Mesothelial cell of epicardium (in vitro differentiated cells): Measurements from ENCODE around the gene CISTR. TPM values are rescaled to one million over a fixed set of nuclear protein-coding genes. Genes with fewer than 3 reads are reported as not detected.

Experiments
- DNase-seq, 2 experiments: peaks; one replicate each; pipeline ENCODE4 v3.0.0; 2021; ENCODE audit warnings: low spot score in 2 of 2; ENCODE audit not compliant: unreplicated experiment in 2 of 2
- H3K27ac Mint-ChIP-seq: 2 replicates; pipeline ENCODE4 v1.8.0; 2021; ENCODE audit warnings: mixed read lengths
- H3K27me3 Mint-ChIP-seq: 2 replicates; pipeline ENCODE4 v1.8.0; 2021; ENCODE audit warnings: low read depth, mixed read lengths
- H3K36me3 Mint-ChIP-seq: 2 replicates; pipeline ENCODE4 v1.8.0; 2021; ENCODE audit warnings: mixed read lengths
- H3K4me1 Mint-ChIP-seq: 2 replicates; pipeline ENCODE4 v1.8.0; 2021; ENCODE audit warnings: mixed read lengths
- H3K4me3 Mint-ChIP-seq: 2 replicates; pipeline ENCODE4 v1.8.0; 2021; ENCODE audit warnings: mild to moderate bottlenecking, moderate library complexity, mixed read lengths
- H3K9me3 Mint-ChIP-seq: 2 replicates; pipeline ENCODE4 v1.8.0; 2021; ENCODE audit warnings: mixed read lengths
- CTCF ChIP-seq: fragments of 200-600 bp; sonication (generic); IDR thresholded peaks from one replicate; pipeline ENCODE4 v1.5.0; 2021; ENCODE audit warnings: antibody characterized with exemption; ENCODE audit not compliant: unreplicated experiment
- total RNA-seq: library from RNA; stranded (reverse); gene quantifications from 3 replicates; pipeline ENCODE4 v1.2.1, GENCODE V29; 2021

Gene CISTR
- total RNA-seq, 1 donor from 2014 or later = not detected

- no peaks in the 10 kb centered on the region for H3K36me3 Mint-ChIP-seq
- no peak for DNase-seq
- no peak overlapping the region for H3K27ac Mint-ChIP-seq
- H3K4me3 Mint-ChIP-seq = no peak overlapping the region
- peaks cover 9% of the 10 kb centered on the region for H3K4me1 Mint-ChIP-seq
- peaks cover 89% of the 10 kb centered on the region for H3K27me3 Mint-ChIP-seq
- no peaks in the 10 kb centered on the region for H3K9me3 Mint-ChIP-seq
- TF ChIP-seq CTCF = no peak
Measured at GRCh38 chr12:53775478-53776145, 23.8 kb upstream of the CISTR start.

DNA sequence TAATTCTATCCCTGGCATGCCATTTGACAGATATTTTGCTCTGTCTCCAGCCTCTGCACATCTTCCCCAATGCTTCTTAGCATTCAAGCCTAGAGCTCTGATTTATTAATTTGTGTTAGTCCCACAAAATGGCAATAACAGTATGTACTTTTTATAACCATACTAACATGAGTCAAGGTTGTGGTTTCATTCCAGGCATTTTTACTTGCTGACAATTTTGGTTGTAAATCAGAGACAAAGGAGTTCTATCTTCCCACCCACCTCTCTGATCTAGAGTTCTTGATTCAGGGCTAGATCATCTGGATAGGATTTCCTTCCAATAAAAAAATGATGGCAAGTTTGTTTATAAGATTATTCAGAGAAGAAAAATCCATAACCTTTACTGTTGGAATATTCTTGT, 18.5 kb upstream of the CISTR start:
- no peak for DNase-seq
- Mint-ChIP-seq H3K4me1 (peaks cover 15% of the 10 kb centered on the region), H3K27ac (no peak overlapping the region), H3K9me3 (no peaks in the 10 kb centered on the region), H3K4me3 (no peak overlapping the region), H3K27me3 (peaks cover 87% of the 10 kb centered on the region), H3K36me3 (no peaks in the 10 kb centered on the region)
- no peak for TF ChIP-seq CTCF

GRCh38 chr12:53768976-53769375, 17.2 kb upstream of the CISTR start:
- no peak for TF ChIP-seq CTCF
- Mint-ChIP-seq H3K36me3 (no peaks in the 10 kb centered on the region), H3K4me1 (peaks cover 15% of the 10 kb centered on the region), H3K27me3 (peaks cover 88% of the 10 kb centered on the region), H3K9me3 (no peaks in the 10 kb centered on the region), H3K27ac (no peak overlapping the region), H3K4me3 (no peak overlapping the region)
- no peak for DNase-seq

GRCh38 chr12:53766881-53767280, 15.1 kb upstream of the CISTR start:
- Mint-ChIP-seq H3K9me3 (peaks cover 3% of the 10 kb centered on the region), H3K27me3 (peaks cover 86% of the 10 kb centered on the region), H3K4me3 (no peak overlapping the region), H3K4me1 (peaks cover 18% of the 10 kb centered on the region), H3K27ac (no peak overlapping the region), H3K36me3 (peaks cover 2% of the 10 kb centered on the region)
- no peak for DNase-seq
- TF ChIP-seq CTCF = no peak

DNA sequence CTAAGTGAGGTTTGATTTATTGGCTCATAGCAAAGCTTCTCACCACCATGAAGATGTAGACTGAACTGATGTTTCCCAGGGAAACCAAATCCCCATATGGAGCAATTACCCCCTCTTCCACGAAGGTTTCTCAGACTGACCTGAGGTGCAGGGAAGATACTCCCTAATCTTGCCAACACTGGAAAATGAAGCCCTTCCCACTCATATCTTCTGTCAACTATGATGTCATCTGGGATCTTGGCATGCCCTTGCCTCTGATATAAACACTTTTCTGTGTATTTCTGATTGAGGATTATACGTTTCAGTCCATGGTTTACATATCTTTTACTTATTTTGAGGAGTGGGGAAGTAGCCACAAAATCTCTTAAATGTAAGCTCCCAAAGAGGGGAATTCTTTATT, 14.1 kb upstream of the CISTR start:
- Mint-ChIP-seq H3K4me1 (peaks cover 14% of the 10 kb centered on the region), H3K36me3 (peaks cover 2% of the 10 kb centered on the region), H3K9me3 (peaks cover 3% of the 10 kb centered on the region), H3K4me3 (no peak overlapping the region), H3K27ac (no peak overlapping the region), H3K27me3 (peaks cover 86% of the 10 kb centered on the region)
- DNase-seq = no peak
- no peak for TF ChIP-seq CTCF
